Putamen (tissue), 1 donor: ENCODE measurements around the gene ZBTB7A.

Source experiments
- DNase-seq: peaks from one replicate; pipeline ENCODE4 v3.0.0-alpha.2; 2016; ENCODE audit warnings: low spot score

The ZBTB7A gene

GRCh38 chr19:4054441-4055208, 12.1 kb downstream of the ZBTB7A start:
- no peak for DNase-seq

- no peak for DNase-seq
Observed at GRCh38 chr19:4053423-4054324, 13.0 kb downstream of the ZBTB7A start.

GRCh38 chr19:4052993-4053422, 13.7 kb downstream of the ZBTB7A start:
- DNase-seq, result no peak

GRCh38 chr19:4052114-4052992, 14.3 kb downstream of the ZBTB7A start:
- DNase-seq, result no peak

- no peak for DNase-seq
Observed at GRCh38 chr19:4051175-4052101, 15.3 kb downstream of the ZBTB7A start.

GRCh38 chr19:4049432-4049831, 17.3 kb downstream of the ZBTB7A start:
- DNase-seq, result no peak

- no peak for DNase-seq
Observed at GRCh38 chr19:4046946-4047683, 19.6 kb downstream of the ZBTB7A start.

GRCh38 chr19:4046362-4046691, 20.4 kb downstream of the ZBTB7A start:
- DNase-seq, result no peak

GRCh38 chr19:4045597-4046361, 20.9 kb downstream of the ZBTB7A start:
- no peak for DNase-seq

- DNase-seq, result no peak
Observed at GRCh38 chr19:4044990-4045465, 21.7 kb downstream of the ZBTB7A start.

- no peak for DNase-seq
Observed at GRCh38 chr19:4043966-4044715, 22.6 kb downstream of the ZBTB7A start.

GRCh38 chr19:4043401-4043800, 23.3 kb downstream of the ZBTB7A start:
- DNase-seq, result no peak

- no peak for DNase-seq
Observed at GRCh38 chr19:4042731-4043082, 24.0 kb downstream of the ZBTB7A start.

GRCh38 chr19:4042064-4042730, 24.5 kb downstream of the ZBTB7A start:
- no peak for DNase-seq

GRCh38 chr19:4038661-4039423, 27.9 kb downstream of the ZBTB7A start:
- no peak for DNase-seq

- DNase-seq, result no peak
Observed at GRCh38 chr19:4038057-4038456, 28.6 kb downstream of the ZBTB7A start.

- DNase-seq, result no peak
Observed at GRCh38 chr19:4037301-4037949, 29.3 kb downstream of the ZBTB7A start.
